HUDEP-2 (cell line): Measurements from ENCODE around the gene BABAM2.
"Not testable (repeated sequence)": the region's sequence is repeated elsewhere in the genome, so short reads cannot be mapped to it uniquely, and the experiment has no call there.

Experiments
- DNase-seq, 76 experiments: peaks; one replicate each; lab custom pipeline; 2025; ENCODE audit not compliant: unreplicated experiment in 76 of 76; lab: John Stamatoyannopoulos, UW

The BABAM2 gene

GRCh38 chr2:27940090-27940671 is 49.7 kb downstream of the BABAM2 start:
- DNase-seq: no peak

GRCh38 chr2:27940982-27941381 is 50.5 kb downstream of the BABAM2 start:
- DNase-seq: no peak

- DNase-seq: no peak
These were observed 52.4 kb downstream of the BABAM2 start for GRCh38 chr2:27942612-27943547.

- DNase-seq: no peak
These were observed 56.1 kb downstream of the BABAM2 start for GRCh38 chr2:27946530-27947060.

DNA sequence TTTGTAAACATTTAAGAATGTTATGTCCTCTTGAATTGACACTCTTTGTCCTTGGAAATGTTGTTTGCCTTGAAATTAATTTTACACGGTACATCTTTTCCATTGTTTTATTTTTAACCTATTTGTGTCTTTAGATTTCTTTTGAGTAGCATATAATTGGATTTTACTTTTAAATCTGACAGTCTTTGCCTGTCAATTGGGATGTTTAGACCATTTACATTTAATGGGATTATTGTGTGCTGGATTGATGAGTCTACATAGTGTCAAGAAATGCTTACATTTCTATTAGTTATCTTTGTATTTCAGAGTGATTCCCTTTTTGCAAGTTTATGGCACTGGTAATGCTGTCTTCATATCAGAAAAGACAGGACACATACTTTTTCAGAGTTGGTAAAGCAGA is 61.5 kb downstream of the BABAM2 start:
- DNase-seq: no peak

GRCh38 chr2:27953077-27953476 is 62.5 kb downstream of the BABAM2 start:
- no peak for DNase-seq

- no peak for DNase-seq
These were observed 63.7 kb downstream of the BABAM2 start for GRCh38 chr2:27954221-27954673.

GRCh38 chr2:27954771-27955383 is 64.3 kb downstream of the BABAM2 start:
- DNase-seq: no peak

- DNase-seq: no peak
These were observed 65.0 kb downstream of the BABAM2 start for GRCh38 chr2:27955384-27956161.

DNA sequence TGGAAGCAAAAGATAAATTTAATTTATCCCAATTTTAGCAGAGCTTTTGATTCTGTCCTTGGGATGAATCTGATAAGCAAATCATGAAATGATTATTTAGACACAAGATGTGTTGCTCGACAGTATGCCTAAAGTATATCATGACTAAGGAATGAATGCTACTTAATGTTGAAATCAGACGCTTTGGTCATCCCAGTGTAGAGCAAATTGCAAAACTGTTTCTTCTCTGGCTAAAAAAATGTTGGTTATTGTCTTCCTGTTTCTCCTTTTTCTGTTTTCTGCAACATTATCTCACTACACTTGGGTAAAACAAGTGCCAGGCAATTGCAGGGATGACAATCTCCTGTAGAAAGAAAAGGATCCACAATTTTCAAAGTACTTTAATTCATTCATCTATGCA is 66.4 kb downstream of the BABAM2 start:
- no peak for DNase-seq

DNA sequence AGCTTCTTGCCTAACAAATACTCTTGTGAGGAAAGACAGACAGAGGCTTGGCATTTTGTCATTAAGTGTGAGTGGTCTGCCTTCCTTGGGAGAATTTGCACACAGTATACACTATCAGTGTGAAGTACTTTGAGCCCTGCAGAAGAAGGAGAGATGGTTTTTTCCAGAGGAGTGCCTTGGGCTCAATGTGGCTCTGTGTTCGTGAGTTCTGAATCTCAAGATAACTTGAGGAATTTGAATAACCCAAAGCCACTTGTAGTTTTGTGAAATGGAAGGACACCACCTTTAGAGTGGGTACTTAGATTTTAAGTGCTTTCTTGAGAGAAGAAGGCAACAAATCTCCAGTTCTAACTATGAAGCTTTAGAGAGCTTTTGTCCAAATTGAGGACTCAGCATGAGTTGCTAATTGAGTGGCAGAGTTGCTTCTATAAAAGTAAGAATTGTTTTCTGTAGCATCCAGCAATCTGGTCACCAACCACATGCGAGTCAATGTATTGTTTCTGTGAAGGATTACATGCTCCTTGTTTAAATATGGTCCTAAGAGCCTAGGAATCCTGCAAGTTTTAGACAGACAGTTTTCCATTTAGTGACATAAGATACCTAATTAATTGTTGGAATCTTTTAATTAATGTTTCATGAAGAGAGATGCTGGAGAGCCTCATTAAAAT is 68.3 kb downstream of the BABAM2 start:
- no peak for DNase-seq

DNA sequence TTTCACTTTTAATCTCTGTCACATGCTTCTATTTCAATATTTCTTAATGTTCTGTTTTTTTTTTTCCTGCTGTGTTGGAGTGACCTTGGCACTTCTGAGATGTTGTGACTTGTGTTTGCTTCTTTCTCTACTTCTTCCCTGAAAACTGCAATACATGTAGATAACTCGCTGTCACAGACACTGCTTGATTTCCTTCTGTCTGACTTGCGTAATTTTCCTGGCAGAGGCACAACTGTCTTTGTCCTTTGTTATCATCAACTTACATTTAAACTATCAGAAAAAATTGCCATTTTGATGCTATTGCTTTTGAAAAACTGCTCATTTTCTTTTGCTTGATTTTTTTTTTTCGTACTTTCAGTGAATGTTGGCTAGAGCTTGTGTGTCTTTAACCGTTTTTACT is 69.0 kb downstream of the BABAM2 start:
- peak in 33 of 76 experiments; percentile 1 to 58 (median 15) for DNase-seq

DNA sequence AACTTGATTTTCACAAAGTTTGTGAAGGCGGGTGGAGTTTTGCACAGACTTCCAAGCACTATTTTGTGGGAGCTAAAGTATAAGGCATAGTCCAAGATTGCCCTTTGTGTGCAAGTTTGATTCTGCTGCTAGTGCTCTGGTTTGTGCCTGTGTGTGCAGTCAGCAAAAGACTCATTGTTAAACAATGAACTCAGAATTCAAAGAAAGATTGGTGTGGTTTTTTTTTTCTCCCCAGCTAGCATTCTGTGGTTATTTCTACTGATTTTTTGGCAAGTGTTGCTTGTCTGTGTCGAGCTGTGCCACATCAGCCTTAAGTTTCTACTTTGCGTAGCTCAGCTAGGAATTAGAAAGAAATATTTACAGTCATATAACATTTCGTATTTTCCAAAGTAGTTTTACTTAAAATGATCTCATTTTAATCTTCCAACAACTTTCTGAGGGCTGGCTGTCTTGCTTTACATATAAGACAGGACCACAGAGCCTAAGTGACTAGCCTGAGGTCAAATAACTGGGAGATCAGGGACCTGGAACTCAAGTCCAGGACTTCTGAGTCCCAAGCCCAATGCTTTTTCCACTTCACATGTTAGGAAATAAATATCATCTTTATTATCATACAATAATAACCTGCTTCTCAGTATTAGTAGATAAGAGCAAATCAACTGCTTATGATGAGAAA is 69.8 kb downstream of the BABAM2 start:
- DNase-seq: no peak

- DNase-seq: no peak
These were observed 71.5 kb downstream of the BABAM2 start for GRCh38 chr2:27962006-27962405.

DNA sequence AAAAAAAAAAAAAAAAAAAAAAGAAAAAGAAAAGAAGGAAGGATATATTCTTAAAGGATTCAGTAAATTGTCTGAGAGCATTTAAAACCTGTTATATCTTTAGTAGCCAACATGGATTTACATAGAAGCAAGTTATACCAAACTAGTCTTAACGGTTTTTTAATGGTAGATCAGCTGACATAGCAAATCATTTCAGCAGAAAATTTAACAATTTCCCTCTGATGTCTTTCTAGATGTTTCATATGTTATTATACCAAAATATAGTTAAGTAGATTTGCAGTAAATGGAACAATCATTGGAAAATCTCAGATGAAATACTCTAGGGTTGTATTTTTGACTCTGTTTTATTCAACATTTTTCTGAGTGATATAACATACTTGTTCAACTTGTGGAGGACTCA is 72.9 kb downstream of the BABAM2 start:
- DNase-seq: no peak

- DNase-seq: no peak
These were observed 73.5 kb downstream of the BABAM2 start for GRCh38 chr2:27964067-27964466.

GRCh38 chr2:27965841-27966240 is 75.3 kb downstream of the BABAM2 start:
- DNase-seq: no peak

GRCh38 chr2:27966466-27966865 is 75.9 kb downstream of the BABAM2 start:
- DNase-seq: no peak

- DNase-seq: no peak
These were observed 76.5 kb downstream of the BABAM2 start for GRCh38 chr2:27967076-27967475.

GRCh38 chr2:27968045-27968444 is 77.5 kb downstream of the BABAM2 start:
- DNase-seq: not testable (repeated sequence)
